Measurements from ENCODE around the gene HAPLN1.

- TF ChIP-seq CTCF (IDR thresholded peaks at IDR 0.05) = no peak
- TF ChIP-seq POLR2A (IDR thresholded peaks at IDR 0.05) = no peak
Measured at GRCh38 chr5:83687124-83687619, 33.5 kb downstream of the HAPLN1 start.
